GM12875 (cell line): ENCODE measurements around the gene RHBDL2.
A peak's percentile ranks its signal among the peaks of the same experiment; 100 is the strongest.

Experiments
- H3K4me3 ChIP-seq: one replicate; pipeline ENCODE4 v1.5.1; 2011; ENCODE audit warnings: low read depth, low read length, control low read depth
- CTCF ChIP-seq: IDR thresholded peaks from 2 replicates; pipeline ENCODE4 v1.5.1; 2011; ENCODE audit warnings: low read depth, mild to moderate bottlenecking, control low read depth, inconsistent platforms, low read length, moderate library complexity, borderline replicate concordance; ENCODE audit not compliant: insufficient read depth

RHBDL2 gene

GRCh38 chr1:38873027-38873969 lies 68.3 kb downstream of the RHBDL2 start, which contains the start of gene MYCBP:
MYCBP (minus strand) TSS chr1:38873348; CDS start chr1:38873305, 43 bp downstream.
- peak within 1 kb of the TSS; percentile 67 for H3K4me3 ChIP-seq
- TF ChIP-seq CTCF: no peak

DNA sequence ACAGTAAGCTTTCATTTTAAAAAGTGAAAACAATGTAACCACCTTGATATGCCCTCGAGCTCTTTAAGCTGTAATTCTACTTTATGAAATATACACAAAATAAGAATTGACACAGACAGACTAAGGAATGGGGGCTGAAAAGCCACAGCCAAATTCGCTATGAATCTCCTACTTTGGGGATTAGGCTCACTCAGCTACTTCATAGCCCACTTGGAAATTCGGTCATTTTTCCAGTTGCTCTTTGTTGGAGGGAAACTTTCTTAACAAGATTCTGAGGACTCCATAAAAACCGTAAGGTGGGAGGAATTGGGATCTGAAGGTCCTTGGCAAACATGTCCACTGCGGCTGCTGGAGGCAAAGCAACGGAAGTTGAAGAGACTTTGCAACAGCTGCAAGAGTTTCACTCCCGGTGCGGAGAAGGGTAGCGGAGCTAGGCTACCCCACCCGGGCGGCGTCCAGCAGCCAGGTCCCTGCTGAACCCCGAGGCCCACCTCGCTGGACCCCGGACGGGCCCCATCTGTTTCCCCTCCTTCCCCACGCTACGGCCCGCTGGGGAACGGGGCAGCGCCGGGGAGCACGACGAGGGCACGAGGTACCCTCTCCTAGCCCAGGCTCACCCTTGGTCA lies 69.1 kb downstream of the RHBDL2 start:
- peak overlapping the region; percentile 67 for H3K4me3 ChIP-seq
- no peak for TF ChIP-seq CTCF

- TF ChIP-seq CTCF: no peak
- H3K4me3 ChIP-seq: no peak overlapping the region
Measured at GRCh38 chr1:38870996-38871395, 70.6 kb downstream of the RHBDL2 start.

DNA sequence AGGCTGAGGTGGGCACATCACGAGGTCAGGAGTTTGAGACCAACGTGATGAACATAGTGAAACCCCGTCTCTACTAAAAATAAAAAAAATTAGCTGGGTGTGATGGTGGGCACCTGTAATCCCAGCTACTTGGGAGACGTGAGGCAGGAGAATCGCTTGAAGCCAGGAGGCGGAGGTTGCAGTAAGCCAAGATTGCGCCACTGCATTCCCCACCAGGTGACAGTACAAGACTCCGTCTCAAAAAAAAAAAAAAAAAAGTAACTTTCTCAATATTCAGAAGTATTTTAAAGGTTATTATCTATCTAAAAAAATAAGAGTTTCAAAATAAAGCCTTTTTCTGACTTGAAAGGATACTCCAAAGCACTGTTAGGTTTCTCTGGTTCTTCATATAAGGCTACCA lies 74.4 kb downstream of the RHBDL2 start:
- no peak for TF ChIP-seq CTCF
- H3K4me3 ChIP-seq: no peak overlapping the region

- H3K4me3 ChIP-seq: no peak overlapping the region
- TF ChIP-seq CTCF: no peak
Measured at GRCh38 chr1:38865112-38865715, 76.4 kb downstream of the RHBDL2 start.

DNA sequence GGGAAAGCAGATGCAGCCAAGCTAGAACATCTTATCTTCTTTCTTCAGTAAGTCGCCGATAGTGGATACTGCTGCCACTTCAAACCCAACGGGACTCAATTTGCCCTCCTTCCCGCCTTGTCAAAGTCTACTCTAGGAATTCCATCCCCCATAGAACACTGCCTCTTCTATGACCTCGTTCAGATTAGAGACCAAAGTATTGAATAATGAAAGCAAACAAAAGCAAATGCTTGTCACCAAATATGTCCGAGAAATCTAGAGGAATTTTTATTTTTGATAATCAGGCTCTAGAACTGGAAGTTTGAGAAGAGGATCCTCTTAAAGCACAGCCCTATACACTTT lies 81.2 kb downstream of the RHBDL2 start:
- H3K4me3 ChIP-seq: peak overlapping the region; percentile 77
- TF ChIP-seq CTCF: no peak
